Measurements from ENCODE around the gene CLCNKB. TPM values are rescaled to one million over a fixed set of nuclear protein-coding genes. Genes with fewer than 3 reads are reported as not detected.

Gene CLCNKB
- total RNA-seq, 4 donors from 2014 or later = 0.39 to 3.1 (median 0.44) TPM; not detected in 1

DNA sequence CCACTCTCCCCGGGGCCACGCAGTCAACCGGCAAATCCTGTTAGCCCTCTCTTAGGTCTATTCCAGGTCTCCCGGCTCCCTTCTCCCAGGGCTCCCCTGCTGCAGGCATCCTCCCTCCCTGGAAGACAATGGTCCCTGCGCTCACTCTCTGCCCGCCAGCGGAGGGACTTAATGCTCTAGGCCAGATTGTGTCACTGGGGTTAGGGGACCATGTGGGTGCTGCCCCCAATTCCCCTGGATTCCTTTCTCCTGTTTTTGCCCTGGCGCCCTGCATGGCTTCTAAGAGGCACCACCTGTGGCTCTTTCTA is 21.6 kb downstream of the CLCNKB start:
- H3K27me3 ChIP-seq = no peaks in the 10 kb centered on the region
- no peak for DNase-seq (ENCODE audit: low spot score in 2 of 2)
- H3K4me1 ChIP-seq = peaks cover 0 to 14% (median 2%) of the 10 kb centered on the region in 4 donors
- no peak overlapping the region for H3K27ac ChIP-seq
- no peak for TF ChIP-seq EP300 (IDR thresholded peaks at IDR 0.05)
- TF ChIP-seq, protein P1, sequence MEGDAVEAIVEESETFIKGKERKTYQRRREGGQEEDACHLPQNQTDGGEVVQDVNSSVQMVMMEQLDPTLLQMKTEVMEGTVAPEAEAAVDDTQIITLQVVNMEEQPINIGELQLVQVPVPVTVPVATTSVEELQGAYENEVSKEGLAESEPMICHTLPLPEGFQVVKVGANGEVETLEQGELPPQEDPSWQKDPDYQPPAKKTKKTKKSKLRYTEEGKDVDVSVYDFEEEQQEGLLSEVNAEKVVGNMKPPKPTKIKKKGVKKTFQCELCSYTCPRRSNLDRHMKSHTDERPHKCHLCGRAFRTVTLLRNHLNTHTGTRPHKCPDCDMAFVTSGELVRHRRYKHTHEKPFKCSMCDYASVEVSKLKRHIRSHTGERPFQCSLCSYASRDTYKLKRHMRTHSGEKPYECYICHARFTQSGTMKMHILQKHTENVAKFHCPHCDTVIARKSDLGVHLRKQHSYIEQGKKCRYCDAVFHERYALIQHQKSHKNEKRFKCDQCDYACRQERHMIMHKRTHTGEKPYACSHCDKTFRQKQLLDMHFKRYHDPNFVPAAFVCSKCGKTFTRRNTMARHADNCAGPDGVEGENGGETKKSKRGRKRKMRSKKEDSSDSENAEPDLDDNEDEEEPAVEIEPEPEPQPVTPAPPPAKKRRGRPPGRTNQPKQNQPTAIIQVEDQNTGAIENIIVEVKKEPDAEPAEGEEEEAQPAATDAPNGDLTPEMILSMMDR (IDR thresholded peaks at IDR 0.05) = no peak
- TF ChIP-seq POLR2A (IDR thresholded peaks at IDR 0.05) = no peak
- no peaks in the 10 kb centered on the region for H3K9me3 ChIP-seq
- H3K4me3 ChIP-seq = no peak overlapping the region
- no peaks in the 10 kb centered on the region for H3K36me3 ChIP-seq
- WGBS, 2 donors = 71 to 73% methylated on average over 8 of the region's 8 CpGs

DNA sequence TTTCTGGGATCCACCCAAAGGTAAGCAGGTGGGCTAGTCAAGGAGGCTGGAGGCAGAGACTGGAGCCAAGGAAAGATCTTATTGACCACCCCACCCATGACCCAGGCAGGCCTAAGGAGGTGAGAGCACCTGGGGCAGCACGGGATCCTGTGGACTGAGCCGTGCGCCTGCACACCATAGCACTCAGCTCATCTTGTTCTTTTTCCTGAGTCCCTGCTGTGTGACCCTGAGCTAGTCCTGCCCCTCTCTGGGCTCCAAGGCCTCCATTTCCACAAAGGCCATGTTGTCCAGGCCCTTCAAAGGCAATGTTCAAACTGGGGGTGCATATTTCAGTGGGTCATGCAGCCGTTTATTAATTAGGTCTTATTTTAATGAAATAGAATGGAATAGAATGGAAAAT is 22.7 kb downstream of the CLCNKB start:
- DNase-seq (ENCODE audit: low spot score in 2 of 2) = no peak
- H3K9me3 ChIP-seq = no peaks in the 10 kb centered on the region
- no peak for TF ChIP-seq POLR2A (IDR thresholded peaks at IDR 0.05)
- no peak for TF ChIP-seq EP300 (IDR thresholded peaks at IDR 0.05)
- TF ChIP-seq, protein P1 (IDR thresholded peaks at IDR 0.05) = no peak
- H3K4me1 ChIP-seq = peaks cover 0 to 14% (median 2%) of the 10 kb centered on the region in 4 donors
- 55 to 73% methylated on average over 1 to 4 of the region's 4 CpGs for WGBS, 2 donors
- H3K4me3 ChIP-seq = no peak overlapping the region
- H3K27me3 ChIP-seq = no peaks in the 10 kb centered on the region
- H3K36me3 ChIP-seq = no peaks in the 10 kb centered on the region
- H3K27ac ChIP-seq = no peak overlapping the region

DNA sequence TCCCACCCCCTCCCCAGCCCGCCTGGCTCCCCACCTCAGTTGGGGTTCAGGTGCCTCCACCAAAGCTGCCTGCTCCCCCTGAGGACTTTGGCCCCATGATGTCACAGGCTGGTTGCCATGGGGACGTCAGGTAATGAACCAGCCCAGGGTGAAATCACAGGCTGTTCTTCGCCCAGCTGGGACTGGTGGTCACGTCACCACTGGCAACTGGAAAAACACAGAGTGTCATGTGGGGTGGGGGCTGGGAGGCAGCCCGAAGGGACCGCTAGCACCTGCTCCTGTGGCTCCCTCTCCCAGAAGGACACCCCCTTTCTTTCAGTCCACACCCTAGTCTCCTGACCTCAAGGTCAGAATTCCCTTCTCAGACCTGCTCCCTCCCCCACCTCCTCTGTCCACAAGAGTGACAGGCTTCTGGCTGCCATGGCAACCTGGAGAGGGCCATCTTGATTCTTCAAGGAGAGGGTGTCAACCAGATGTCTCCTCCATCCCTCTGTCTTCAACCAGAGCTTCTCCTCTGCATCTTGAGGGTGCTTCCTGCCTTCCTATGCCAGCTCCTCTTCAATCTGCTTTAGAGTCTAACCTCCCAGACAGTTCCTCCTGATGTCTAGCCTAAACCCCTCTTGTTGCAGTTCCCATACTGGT is 23.7 kb downstream of the CLCNKB start:
- no peak overlapping the region for H3K27ac ChIP-seq
- WGBS, 2 donors = 64 to 72% methylated on average over 5 to 6 of the region's 6 CpGs
- H3K36me3 ChIP-seq = no peaks in the 10 kb centered on the region
- H3K4me3 ChIP-seq = no peak overlapping the region
- no peaks in the 10 kb centered on the region for H3K27me3 ChIP-seq
- no peak for DNase-seq (ENCODE audit: low spot score in 2 of 2)
- TF ChIP-seq, protein P1 (IDR thresholded peaks at IDR 0.05) = no peak
- TF ChIP-seq EP300 (IDR thresholded peaks at IDR 0.05) = no peak
- peaks cover 0 to 14% (median 2%) of the 10 kb centered on the region in 4 donors for H3K4me1 ChIP-seq
- H3K9me3 ChIP-seq = no peaks in the 10 kb centered on the region

DNA sequence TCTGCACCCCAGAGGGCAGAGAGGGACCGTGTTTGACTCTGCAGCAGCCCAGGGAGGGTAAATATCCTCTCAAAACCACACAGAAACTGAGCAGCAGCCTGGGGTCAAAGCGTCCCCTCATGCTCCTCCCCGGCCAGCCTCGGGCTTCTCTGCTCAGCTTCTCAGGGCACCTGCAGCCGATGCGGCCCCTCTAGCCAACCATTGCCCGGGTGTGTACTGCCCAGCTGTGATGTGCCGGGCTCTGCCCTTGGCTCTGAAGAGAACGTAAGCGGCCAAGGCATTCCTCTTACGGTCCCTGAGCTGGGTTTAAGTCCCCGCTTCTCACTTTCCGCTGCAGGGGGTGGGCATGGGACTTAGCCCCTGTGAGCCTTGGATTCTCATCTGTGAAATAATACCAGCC is 24.4 kb downstream of the CLCNKB start:
- DNase-seq (ENCODE audit: low spot score in 2 of 2) = no peak
- 53 to 65% methylated on average over 2 to 13 of the region's 13 CpGs for WGBS, 2 donors
- Histone ChIP-seq H3K9me3 (no peaks in the 10 kb centered on the region), H3K4me3 (no peak overlapping the region), H3K4me1 (peaks cover 0 to 16% (median 2%) of the 10 kb centered on the region in 4 donors), H3K27ac (no peak overlapping the region), H3K36me3 (no peaks in the 10 kb centered on the region), H3K27me3 (peaks cover 0 to 2% of the 10 kb centered on the region in 2 donors)
- TF ChIP-seq POLR2A (IDR thresholded peaks at IDR 0.05) = no peak
- TF ChIP-seq, protein P1 (IDR thresholded peaks at IDR 0.05) = no peak
- no peak for TF ChIP-seq EP300 (IDR thresholded peaks at IDR 0.05)

DNA sequence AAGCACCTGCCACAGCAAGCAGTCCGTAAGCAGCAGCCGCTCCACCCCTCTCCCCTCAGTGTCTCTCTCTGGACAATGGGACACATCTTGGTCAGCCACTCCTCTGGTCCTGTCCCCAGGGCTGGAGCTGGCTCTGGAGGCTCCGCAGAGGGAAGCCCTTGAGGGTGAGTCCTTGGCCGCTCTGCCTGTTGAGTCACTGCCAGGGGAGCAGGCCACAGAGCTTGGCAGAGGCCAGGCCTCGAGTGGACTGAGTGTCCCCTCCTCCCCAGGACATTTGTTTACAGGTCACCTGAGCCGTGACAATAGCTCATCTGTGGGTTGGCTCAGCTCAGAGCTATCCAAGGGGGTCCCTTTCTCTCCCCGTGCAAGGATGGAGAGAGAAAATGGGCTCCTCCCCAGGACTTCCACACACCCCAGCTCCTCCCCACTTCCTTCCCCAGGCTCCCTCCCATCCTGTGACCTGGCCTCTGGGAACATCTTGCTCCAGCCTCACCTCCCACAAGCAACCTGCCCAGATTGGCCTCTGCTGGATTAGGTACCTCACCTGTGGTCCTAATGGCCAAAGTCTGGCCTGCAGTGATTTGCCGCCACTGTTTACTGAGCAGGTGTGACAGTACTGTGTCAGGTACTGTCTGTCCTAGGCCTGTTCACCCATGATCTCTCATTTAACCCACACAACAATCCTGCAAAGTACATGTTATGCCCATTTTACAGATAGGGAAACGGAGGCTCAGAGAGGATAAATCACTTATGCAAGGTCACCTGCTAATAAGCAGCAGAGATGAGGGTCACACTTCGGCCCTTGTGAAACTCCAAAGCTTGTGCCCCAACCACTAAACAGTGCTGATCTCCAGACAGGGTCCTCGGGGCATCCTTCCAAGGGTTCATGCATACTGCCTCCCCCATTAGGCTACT is 25.0 kb downstream of the CLCNKB start:
- Histone ChIP-seq H3K4me3 (no peak overlapping the region), H3K27me3 (peaks cover 0 to 4% of the 10 kb centered on the region in 2 donors), H3K27ac (no peak overlapping the region), H3K4me1 (peaks cover 0 to 20% (median 4%) of the 10 kb centered on the region in 4 donors), H3K36me3 (no peaks in the 10 kb centered on the region), H3K9me3 (no peaks in the 10 kb centered on the region)
- 57 to 63% methylated on average over 11 of the region's 11 CpGs for WGBS, 2 donors
- no peak for DNase-seq (ENCODE audit: low spot score in 2 of 2)
- no peak for TF ChIP-seq EP300 (IDR thresholded peaks at IDR 0.05)
- TF ChIP-seq, protein P1 (IDR thresholded peaks at IDR 0.05) = no peak
- no peak for TF ChIP-seq POLR2A (IDR thresholded peaks at IDR 0.05)
